ENCODE data around the gene SATB2. TPM values are rescaled to one million over a fixed set of nuclear protein-coding genes. Genes with fewer than 3 reads are reported as not detected.

SATB2 gene
- total RNA-seq, 1 experiment from 2014 or later = 13.8 TPM

DNA sequence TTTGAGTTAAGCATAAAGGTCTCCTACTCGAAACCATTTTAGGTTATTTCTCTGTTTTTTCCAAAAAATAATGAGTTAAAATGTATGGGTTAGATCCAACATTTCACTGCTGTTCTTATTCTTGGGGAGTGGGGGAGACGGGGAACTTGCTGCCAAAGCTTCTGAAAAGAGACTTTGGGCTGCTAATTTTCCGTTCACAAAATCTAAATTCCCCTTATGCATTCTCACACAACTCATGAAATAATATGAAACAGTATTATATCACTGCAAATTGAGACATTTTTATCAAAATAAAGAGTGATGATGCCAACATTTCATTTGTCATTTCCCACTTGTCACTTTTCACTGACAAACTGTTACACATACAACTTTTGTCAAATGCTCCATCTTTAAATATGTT is 7.8 kb downstream of the SATB2 start:
- H2AFZ ChIP-seq (ENCODE audit: low read depth, low read length, poor library complexity, severe bottlenecking) = no peak overlapping the region
- ATAC-seq (no peak), DNase-seq (ENCODE audit: low read depth, low spot score) (no peak)
- CTCF ChIA-PET = no interaction called here
- no peaks in the 10 kb centered on the region for H4K20me1 ChIP-seq (ENCODE audit: insufficient read depth)
- H3K4me1 ChIP-seq (ENCODE audit: control insufficient read depth in 1 of 2, insufficient read depth in 2 of 2, low read length in 2 of 2) = peaks cover 4% of the 10 kb centered on the region in 2 experiments; a peak in 3 of 4 replicates
- H3K9me2 ChIP-seq (ENCODE audit: insufficient read depth) = no peaks in the 10 kb centered on the region
- intact Hi-C loops (cut with micrococcal nuclease) = no loop called here
- TF ChIP-seq CEBPB (IDR thresholded peaks at IDR 0.05; ENCODE audit: low read depth) (no peak), SIN3A (IDR thresholded peaks at IDR 0.05; ENCODE audit: low read depth) (no peak), EZH2 (IDR thresholded peaks at IDR 0.05) (no peak)
- no peak overlapping the region for H3K9ac ChIP-seq (ENCODE audit: low read length)
- POLR2A ChIA-PET = no interaction called here
- no peak overlapping the region for H3K4me3 ChIP-seq (replicated peaks in 1 of 2; ENCODE audit: low read depth in 1 of 2, low read length in 2 of 2)
- peaks cover 0 to 2% of the 10 kb centered on the region in 2 experiments; a peak in 1 of 4 replicates for H3K36me3 ChIP-seq (ENCODE audit: control insufficient read depth in 1 of 2, insufficient read depth in 2 of 2, low read length in 2 of 2)
- H3K9me3 ChIP-seq (ENCODE audit: control insufficient read depth in 1 of 2, insufficient read depth in 1 of 2, low read depth in 1 of 2, low read length in 2 of 2) = no peaks in the 10 kb centered on the region
- BruUV-seq (replicated peaks) = no TSS peak
- peaks cover 55% of the 10 kb centered on the region for H3K79me2 ChIP-seq (ENCODE audit: insufficient read depth, low read length)
- H3K27ac ChIP-seq (ENCODE audit: low read depth, low read length) = no peak overlapping the region
- no peaks in the 10 kb centered on the region for H3K27me3 ChIP-seq (ENCODE audit: insufficient read depth, low read length)
- H3K4me2 ChIP-seq (ENCODE audit: low read length) = no peak overlapping the region
- RAD21 ChIA-PET (ENCODE audit: low non-redundant PET in 1 of 2, low total read pairs in 2 of 2, uncharacterized antibody in 2 of 2, unreplicated experiment in 2 of 2) = no interaction called here

DNA sequence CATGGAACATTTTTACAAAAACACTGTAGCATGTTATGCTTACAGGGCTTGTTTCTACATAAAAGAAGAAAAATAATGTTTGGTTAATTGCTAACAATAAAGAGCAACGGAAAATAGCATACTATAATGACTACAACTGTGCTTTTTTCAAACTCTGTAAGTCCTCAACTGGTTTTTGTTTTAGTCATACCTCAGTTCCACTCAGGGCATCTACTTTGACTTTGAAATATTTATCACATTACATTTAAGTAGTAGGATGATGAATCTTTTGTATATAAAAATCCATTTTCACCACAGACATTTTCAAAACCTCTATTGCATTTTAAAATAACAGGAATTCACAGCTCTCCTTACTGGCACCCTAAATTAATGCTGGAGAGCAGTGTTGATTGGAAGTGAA is 8.3 kb downstream of the SATB2 start:
- Histone ChIP-seq H3K9me3 (ENCODE audit: control insufficient read depth in 1 of 2, insufficient read depth in 1 of 2, low read depth in 1 of 2, low read length in 2 of 2) (no peaks in the 10 kb centered on the region), H3K27ac (ENCODE audit: low read depth, low read length) (no peak overlapping the region), H3K36me3 (ENCODE audit: control insufficient read depth in 1 of 2, insufficient read depth in 2 of 2, low read length in 2 of 2) (peaks cover 0 to 2% of the 10 kb centered on the region in 2 experiments; a peak in 1 of 4 replicates), H3K9me2 (ENCODE audit: insufficient read depth) (no peaks in the 10 kb centered on the region), H2AFZ (ENCODE audit: low read depth, low read length, poor library complexity, severe bottlenecking) (no peak overlapping the region), H3K4me3 (replicated peaks in 1 of 2; ENCODE audit: low read depth in 1 of 2, low read length in 2 of 2) (no peak overlapping the region), H3K27me3 (ENCODE audit: insufficient read depth, low read length) (no peaks in the 10 kb centered on the region), H3K4me1 (ENCODE audit: control insufficient read depth in 1 of 2, insufficient read depth in 2 of 2, low read length in 2 of 2) (no peaks in the 10 kb centered on the region), H3K4me2 (ENCODE audit: low read length) (no peak overlapping the region), H3K9ac (ENCODE audit: low read length) (no peak overlapping the region), H3K79me2 (ENCODE audit: insufficient read depth, low read length) (peaks cover 54% of the 10 kb centered on the region), H4K20me1 (ENCODE audit: insufficient read depth) (no peaks in the 10 kb centered on the region)
- ATAC-seq = no peak
- ChIA-PET RAD21 (ENCODE audit: low non-redundant PET in 1 of 2, low total read pairs in 2 of 2, uncharacterized antibody in 2 of 2, unreplicated experiment in 2 of 2) (no interaction called here), POLR2A (no interaction called here), CTCF (no interaction called here)
- DNase-seq (ENCODE audit: low read depth, low spot score) = no peak
- intact Hi-C loops (cut with micrococcal nuclease) = no loop called here
- BruUV-seq (replicated peaks) = no TSS peak
- TF ChIP-seq, protein P1, sequence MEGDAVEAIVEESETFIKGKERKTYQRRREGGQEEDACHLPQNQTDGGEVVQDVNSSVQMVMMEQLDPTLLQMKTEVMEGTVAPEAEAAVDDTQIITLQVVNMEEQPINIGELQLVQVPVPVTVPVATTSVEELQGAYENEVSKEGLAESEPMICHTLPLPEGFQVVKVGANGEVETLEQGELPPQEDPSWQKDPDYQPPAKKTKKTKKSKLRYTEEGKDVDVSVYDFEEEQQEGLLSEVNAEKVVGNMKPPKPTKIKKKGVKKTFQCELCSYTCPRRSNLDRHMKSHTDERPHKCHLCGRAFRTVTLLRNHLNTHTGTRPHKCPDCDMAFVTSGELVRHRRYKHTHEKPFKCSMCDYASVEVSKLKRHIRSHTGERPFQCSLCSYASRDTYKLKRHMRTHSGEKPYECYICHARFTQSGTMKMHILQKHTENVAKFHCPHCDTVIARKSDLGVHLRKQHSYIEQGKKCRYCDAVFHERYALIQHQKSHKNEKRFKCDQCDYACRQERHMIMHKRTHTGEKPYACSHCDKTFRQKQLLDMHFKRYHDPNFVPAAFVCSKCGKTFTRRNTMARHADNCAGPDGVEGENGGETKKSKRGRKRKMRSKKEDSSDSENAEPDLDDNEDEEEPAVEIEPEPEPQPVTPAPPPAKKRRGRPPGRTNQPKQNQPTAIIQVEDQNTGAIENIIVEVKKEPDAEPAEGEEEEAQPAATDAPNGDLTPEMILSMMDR (IDR thresholded peaks at IDR 0.05 in 2 of 3, conservative IDR thresholded peaks at IDR 0.05 in 1 of 3; ENCODE audit: borderline replicate concordance in 1 of 3, insufficient read depth in 1 of 3, low read depth in 2 of 3, low read length in 2 of 3) = no peak
- TF ChIP-seq, protein P2, sequence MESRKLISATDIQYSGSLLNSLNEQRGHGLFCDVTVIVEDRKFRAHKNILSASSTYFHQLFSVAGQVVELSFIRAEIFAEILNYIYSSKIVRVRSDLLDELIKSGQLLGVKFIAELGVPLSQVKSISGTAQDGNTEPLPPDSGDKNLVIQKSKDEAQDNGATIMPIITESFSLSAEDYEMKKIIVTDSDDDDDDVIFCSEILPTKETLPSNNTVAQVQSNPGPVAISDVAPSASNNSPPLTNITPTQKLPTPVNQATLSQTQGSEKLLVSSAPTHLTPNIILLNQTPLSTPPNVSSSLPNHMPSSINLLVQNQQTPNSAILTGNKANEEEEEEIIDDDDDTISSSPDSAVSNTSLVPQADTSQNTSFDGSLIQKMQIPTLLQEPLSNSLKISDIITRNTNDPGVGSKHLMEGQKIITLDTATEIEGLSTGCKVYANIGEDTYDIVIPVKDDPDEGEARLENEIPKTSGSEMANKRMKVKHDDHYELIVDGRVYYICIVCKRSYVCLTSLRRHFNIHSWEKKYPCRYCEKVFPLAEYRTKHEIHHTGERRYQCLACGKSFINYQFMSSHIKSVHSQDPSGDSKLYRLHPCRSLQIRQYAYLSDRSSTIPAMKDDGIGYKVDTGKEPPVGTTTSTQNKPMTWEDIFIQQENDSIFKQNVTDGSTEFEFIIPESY (IDR thresholded peaks at IDR 0.05; ENCODE audit: extremely low read depth, insufficient replicate concordance, low read length) = no peak
- no peak for TF ChIP-seq POLR2AphosphoS5 (IDR thresholded peaks at IDR 0.05; ENCODE audit: low read depth, low read length)
- TF ChIP-seq RAD21 (IDR thresholded peaks at IDR 0.05; ENCODE audit: low read depth) = no peak
- TF ChIP-seq CBX3 (IDR thresholded peaks at IDR 0.05; ENCODE audit: low read depth) = no peak
- TF ChIP-seq, protein P3, sequence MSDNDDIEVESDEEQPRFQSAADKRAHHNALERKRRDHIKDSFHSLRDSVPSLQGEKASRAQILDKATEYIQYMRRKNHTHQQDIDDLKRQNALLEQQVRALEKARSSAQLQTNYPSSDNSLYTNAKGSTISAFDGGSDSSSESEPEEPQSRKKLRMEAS (IDR thresholded peaks at IDR 0.05) = no peak
- TF ChIP-seq, protein P4, sequence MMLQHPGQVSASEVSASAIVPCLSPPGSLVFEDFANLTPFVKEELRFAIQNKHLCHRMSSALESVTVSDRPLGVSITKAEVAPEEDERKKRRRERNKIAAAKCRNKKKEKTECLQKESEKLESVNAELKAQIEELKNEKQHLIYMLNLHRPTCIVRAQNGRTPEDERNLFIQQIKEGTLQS (IDR thresholded peaks at IDR 0.05) = no peak

Data from HCT116 (cell line).